ENCODE measurements around the gene ZNF319.

The ZNF319 gene

DNA sequence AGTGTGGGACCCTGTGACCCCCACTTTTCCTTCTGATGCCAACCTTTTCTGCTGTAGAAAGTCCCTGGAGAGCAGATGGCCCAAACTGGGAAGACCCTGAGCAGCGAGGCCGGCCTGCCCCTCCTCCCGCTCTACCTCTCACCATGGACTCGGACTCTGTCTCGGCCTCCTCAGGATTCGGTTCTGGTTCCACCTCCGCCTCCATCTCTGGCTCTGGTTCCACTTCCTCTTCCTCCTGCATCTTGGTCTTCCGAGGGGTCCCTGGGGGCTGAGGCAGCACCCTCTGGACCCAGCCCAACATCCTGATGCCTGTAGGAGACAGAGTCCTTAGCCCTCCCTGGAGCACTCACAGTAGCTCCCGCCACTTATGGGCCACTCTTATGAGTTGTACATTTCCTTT is 33.5 kb downstream of the ZNF319 start:
- Histone ChIP-seq H3K9ac (no peak overlapping the region), H3K4me2 (no peak overlapping the region)

DNA sequence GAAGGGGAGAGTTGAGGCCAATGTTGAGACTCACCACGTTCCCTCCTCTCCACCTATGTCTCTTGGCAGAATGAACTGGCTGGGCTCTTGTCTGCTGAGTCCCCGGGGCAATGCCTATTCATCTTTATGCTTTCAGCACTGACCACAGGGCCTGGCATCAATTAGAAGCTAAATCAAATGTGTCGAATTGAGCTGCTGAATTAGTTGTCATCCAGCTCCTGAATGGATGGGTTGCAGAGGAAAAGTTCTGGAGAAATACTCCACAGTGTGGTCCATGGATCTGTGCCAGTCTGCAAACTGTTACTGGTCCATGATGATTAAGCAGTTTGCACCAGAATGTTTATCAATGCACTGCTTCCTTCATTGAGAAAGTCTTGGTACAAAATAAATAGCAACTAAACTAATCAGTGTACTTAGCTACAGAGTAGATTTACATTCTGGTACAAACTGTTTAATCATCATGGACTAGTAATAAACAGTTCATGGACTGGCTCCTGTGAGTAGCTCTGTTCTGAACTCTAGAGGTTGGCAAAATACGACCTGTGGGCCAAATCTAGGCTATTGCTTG is 34.2 kb downstream of the ZNF319 start:
- TF ChIP-seq, protein P1, sequence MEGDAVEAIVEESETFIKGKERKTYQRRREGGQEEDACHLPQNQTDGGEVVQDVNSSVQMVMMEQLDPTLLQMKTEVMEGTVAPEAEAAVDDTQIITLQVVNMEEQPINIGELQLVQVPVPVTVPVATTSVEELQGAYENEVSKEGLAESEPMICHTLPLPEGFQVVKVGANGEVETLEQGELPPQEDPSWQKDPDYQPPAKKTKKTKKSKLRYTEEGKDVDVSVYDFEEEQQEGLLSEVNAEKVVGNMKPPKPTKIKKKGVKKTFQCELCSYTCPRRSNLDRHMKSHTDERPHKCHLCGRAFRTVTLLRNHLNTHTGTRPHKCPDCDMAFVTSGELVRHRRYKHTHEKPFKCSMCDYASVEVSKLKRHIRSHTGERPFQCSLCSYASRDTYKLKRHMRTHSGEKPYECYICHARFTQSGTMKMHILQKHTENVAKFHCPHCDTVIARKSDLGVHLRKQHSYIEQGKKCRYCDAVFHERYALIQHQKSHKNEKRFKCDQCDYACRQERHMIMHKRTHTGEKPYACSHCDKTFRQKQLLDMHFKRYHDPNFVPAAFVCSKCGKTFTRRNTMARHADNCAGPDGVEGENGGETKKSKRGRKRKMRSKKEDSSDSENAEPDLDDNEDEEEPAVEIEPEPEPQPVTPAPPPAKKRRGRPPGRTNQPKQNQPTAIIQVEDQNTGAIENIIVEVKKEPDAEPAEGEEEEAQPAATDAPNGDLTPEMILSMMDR (conservative IDR thresholded peaks at IDR 0.05; ENCODE audit: low read depth, low read length) = no peak
- Histone ChIP-seq H3K27me3 (ENCODE audit: insufficient read depth, low read depth) (no peaks in the 10 kb centered on the region), H3K4me2 (no peak overlapping the region), H3K4me1 (ENCODE audit: low read depth, poor library complexity, severe bottlenecking) (peaks cover 31% of the 10 kb centered on the region), H3K4me3 (IDR thresholded peaks at IDR 0.05; ENCODE audit: insufficient read depth, low read depth, low read length) (no peak overlapping the region), H3K27ac (no peak overlapping the region), H3K36me3 (ENCODE audit: insufficient read depth) (no peaks in the 10 kb centered on the region), H2AFZ (ENCODE audit: low read depth) (no peak overlapping the region), H4K20me1 (ENCODE audit: insufficient read depth) (no peaks in the 10 kb centered on the region), H3K9ac (no peak overlapping the region), H3K79me2 (ENCODE audit: insufficient read depth, low read depth) (no peaks in the 10 kb centered on the region)

More for the DNA sequence above, 33.5 kb downstream of the ZNF319 start:
- Histone ChIP-seq H2AFZ (ENCODE audit: low read depth) (no peak overlapping the region), H3K36me3 (ENCODE audit: insufficient read depth) (no peaks in the 10 kb centered on the region), H3K27ac (no peak overlapping the region), H3K27me3 (ENCODE audit: insufficient read depth, low read depth) (no peaks in the 10 kb centered on the region), H3K4me3 (IDR thresholded peaks at IDR 0.05; ENCODE audit: insufficient read depth, low read depth, low read length) (no peak overlapping the region), H3K4me1 (ENCODE audit: low read depth, poor library complexity, severe bottlenecking) (peaks cover 26% of the 10 kb centered on the region), H4K20me1 (ENCODE audit: insufficient read depth) (no peaks in the 10 kb centered on the region), H3K79me2 (ENCODE audit: insufficient read depth, low read depth) (no peaks in the 10 kb centered on the region)
- TF ChIP-seq, protein P1 (conservative IDR thresholded peaks at IDR 0.05; ENCODE audit: low read depth, low read length) = no peak

DNA sequence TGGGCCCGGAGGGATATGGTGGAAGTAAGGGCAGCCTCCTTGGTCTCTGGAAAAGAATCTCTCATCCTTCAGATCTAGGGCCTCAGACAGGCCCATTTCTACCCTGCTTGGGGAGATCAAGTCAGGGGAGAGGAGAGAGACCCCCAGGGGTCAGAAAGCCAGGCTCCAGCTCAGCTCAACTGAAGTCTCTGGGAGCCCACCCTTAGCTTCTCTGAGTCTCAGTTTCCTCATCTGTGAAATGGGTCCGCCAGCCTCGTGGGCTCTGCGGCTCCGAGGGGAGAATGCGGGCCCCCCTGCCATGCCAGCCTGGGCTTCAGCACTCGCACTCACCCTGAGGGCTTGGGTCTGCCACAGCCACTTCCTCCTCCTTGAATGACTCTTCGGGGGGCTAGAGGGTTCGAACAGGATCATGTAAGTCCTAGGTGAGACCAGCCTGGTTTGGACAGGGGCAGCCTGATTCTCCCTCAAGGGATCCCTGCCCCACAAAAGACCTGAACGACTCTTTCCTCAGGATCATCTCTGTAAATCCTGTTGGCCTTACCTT is 36.2 kb downstream of the ZNF319 start:
- H3K27ac ChIP-seq = no peak overlapping the region
- no peak overlapping the region for H3K4me3 ChIP-seq (IDR thresholded peaks at IDR 0.05; ENCODE audit: insufficient read depth, low read depth, low read length)
- TF ChIP-seq, protein P1 (conservative IDR thresholded peaks at IDR 0.05; ENCODE audit: low read depth, low read length) = no peak
- no peak overlapping the region for H3K4me2 ChIP-seq
- no peaks in the 10 kb centered on the region for H3K27me3 ChIP-seq (ENCODE audit: insufficient read depth, low read depth)
- H2AFZ ChIP-seq (ENCODE audit: low read depth) = no peak overlapping the region
- H3K9ac ChIP-seq = no peak overlapping the region
- peaks cover 37% of the 10 kb centered on the region for H3K4me1 ChIP-seq (ENCODE audit: low read depth, poor library complexity, severe bottlenecking)
- H4K20me1 ChIP-seq (ENCODE audit: insufficient read depth) = no peaks in the 10 kb centered on the region
- no peaks in the 10 kb centered on the region for H3K79me2 ChIP-seq (ENCODE audit: insufficient read depth, low read depth)
- H3K36me3 ChIP-seq (ENCODE audit: insufficient read depth) = no peaks in the 10 kb centered on the region

- TF ChIP-seq, protein P1 (conservative IDR thresholded peaks at IDR 0.05; ENCODE audit: low read depth, low read length) = no peak
Measured at GRCh38 chr16:57962756-57963155, 37.7 kb downstream of the ZNF319 start.

More at GRCh38 chr16:57962756-57963155, 37.7 kb downstream of the ZNF319 start:
- H3K4me2 ChIP-seq = no peak overlapping the region
- H3K27me3 ChIP-seq (ENCODE audit: insufficient read depth, low read depth) = no peaks in the 10 kb centered on the region
- H3K9ac ChIP-seq = no peak overlapping the region; the same call in 1 of the 2 replicates
- H3K27ac ChIP-seq = no peak overlapping the region
- no peaks in the 10 kb centered on the region for H3K79me2 ChIP-seq (ENCODE audit: insufficient read depth, low read depth)
- no peak overlapping the region for H2AFZ ChIP-seq (ENCODE audit: low read depth)
- H3K4me1 ChIP-seq (ENCODE audit: low read depth, poor library complexity, severe bottlenecking) = peaks cover 26% of the 10 kb centered on the region
- H3K4me3 ChIP-seq (IDR thresholded peaks at IDR 0.05; ENCODE audit: insufficient read depth, low read depth, low read length) = no peak overlapping the region
- H4K20me1 ChIP-seq (ENCODE audit: insufficient read depth) = no peaks in the 10 kb centered on the region
- H3K36me3 ChIP-seq (ENCODE audit: insufficient read depth) = no peaks in the 10 kb centered on the region
